AG04450 (cell line): ENCODE results near the gene PDE6G. TPM values are rescaled to one million over a fixed set of nuclear protein-coding genes. Genes with fewer than 3 reads are reported as not detected.

Experiments used
- CTCF ChIA-PET: fragments of 300-600, 350-600 bp; formaldehyde crosslinking; extraction: SDS; loops from one replicate; lab custom pipeline; 2022; ENCODE audit warnings: antibody characterized with exemption, inconsistent platforms; lab: Charles Lee
- POLR2A ChIA-PET: fragments of 350-600 bp; formaldehyde crosslinking; extraction: SDS; loops from one replicate; lab custom pipeline; 2021; ENCODE audit warnings: antibody characterized with exemption, inconsistent platforms; lab: Yijun Ruan, JAX
- DNase-seq: peaks from one replicate; pipeline ENCODE4 v3.0.0-alpha.2; 2011; ENCODE audit warnings: low read depth, low spot score
- H3K27ac ChIP-seq: one replicate; pipeline ENCODE4 v1.5.1; 2012; ENCODE audit warnings: low read depth, low read length, control low read depth
- H3K27me3 ChIP-seq: one replicate; pipeline ENCODE4 v1.6.0; 2012; ENCODE audit warnings: low read length; ENCODE audit not compliant: control insufficient read depth, insufficient read depth
- H3K4me3 ChIP-seq: 2 replicates; pipeline ENCODE4 v1.5.1; 2011; ENCODE audit warnings: mild to moderate bottlenecking, low read depth, low read length, control low read depth
- H3K9me3 ChIP-seq: 2 replicates; pipeline ENCODE4 v1.5.1; 2012; ENCODE audit warnings: low read length; ENCODE audit not compliant: control insufficient read depth, insufficient read depth
- CTCF ChIP-seq: IDR thresholded peaks from 2 replicates; pipeline ENCODE4 v1.5.1; 2011; ENCODE audit warnings: low read depth, low read length, control low read depth, inconsistent platforms
- polyA plus RNA-seq: library from polyadenylated mRNA; depleted of rRNA; stranded (reverse); fragments of >200 nt; gene quantifications from 2 replicates; pipeline ENCODE4 v1.2.3, GENCODE V29; 2011

The PDE6G gene
- polyA plus RNA-seq, 1 experiment, result 0.51 TPM

GRCh38 chr17:81695801-81696200, 39.5 kb upstream of the PDE6G start:
- no peak overlapping the region for H3K27ac ChIP-seq
- no peak for DNase-seq
- no peaks in the 10 kb centered on the region; the same call in 1 of the 2 replicates for H3K9me3 ChIP-seq
- H3K27me3 ChIP-seq, result no peaks in the 10 kb centered on the region
- H3K4me3 ChIP-seq, result no peak overlapping the region
- POLR2A ChIA-PET, result interaction anchor here (0.6 to 1.5 kb wide), 4 partner anchors 10 to 226 kb away, joined by 3 to 6 read pairs (median 4); partner anchors contain the start of genes ARL16 and HGS
- TF ChIP-seq CTCF, result no peak
- CTCF ChIA-PET, result no interaction called here

GRCh38 chr17:81695211-81695610, 38.9 kb upstream of the PDE6G start:
- Histone ChIP-seq H3K27ac (no peak overlapping the region), H3K4me3 (no peak overlapping the region), H3K9me3 (no peaks in the 10 kb centered on the region; the same call in 1 of the 2 replicates), H3K27me3 (no peaks in the 10 kb centered on the region)
- ChIA-PET POLR2A (interaction anchor here (1.5 kb wide), 2 partner anchors 10 to 11 kb away, joined by 6 read pairs; partner anchors contain the start of genes ARL16 and HGS), CTCF (no interaction called here)
- no peak for DNase-seq
- TF ChIP-seq CTCF, result no peak

- H3K4me3 ChIP-seq, result no peak overlapping the region
- no peaks in the 10 kb centered on the region; the same call in 1 of the 2 replicates for H3K9me3 ChIP-seq
- no peaks in the 10 kb centered on the region for H3K27me3 ChIP-seq
- ChIA-PET CTCF (no interaction called here), POLR2A (interaction anchor here (1.5 kb wide), 1 partner anchor 9 kb away, joined by 6 read pairs; no protein-coding TSS in a partner anchor)
- no peak overlapping the region for H3K27ac ChIP-seq
- TF ChIP-seq CTCF, result no peak
- DNase-seq, result no peak
These were observed 38.5 kb upstream of the PDE6G start for GRCh38 chr17:81694810-81695209.

- POLR2A ChIA-PET, result interaction anchor here (0.8 kb wide), 1 partner anchor 10 kb away, joined by 3 read pairs; the partner anchor contains the start of gene MRPL12
- H3K27ac ChIP-seq, result no peak overlapping the region
- CTCF ChIA-PET, result no interaction called here
- H3K9me3 ChIP-seq, result no peaks in the 10 kb centered on the region; the same call in 1 of the 2 replicates
- TF ChIP-seq CTCF, result no peak
- H3K4me3 ChIP-seq, result no peak overlapping the region
- no peaks in the 10 kb centered on the region for H3K27me3 ChIP-seq
- no peak for DNase-seq
These were observed 37.3 kb upstream of the PDE6G start for GRCh38 chr17:81693509-81694210.

- Histone ChIP-seq H3K9me3 (no peaks in the 10 kb centered on the region; the same call in 1 of the 2 replicates), H3K27ac (no peak overlapping the region), H3K27me3 (no peaks in the 10 kb centered on the region), H3K4me3 (no peak overlapping the region)
- CTCF ChIA-PET, result no interaction called here
- TF ChIP-seq CTCF, result no peak
- POLR2A ChIA-PET, result interaction anchor here (1.0 to 1.1 kb wide), 2 partner anchors 8 to 11 kb away, joined by 3 read pairs; partner anchors contain the start of genes ARL16, HGS and MRPL12
- DNase-seq, result no peak
These were observed 35.3 kb upstream of the PDE6G start for GRCh38 chr17:81691608-81692007.
